ENCODE results near the gene MAP2. TPM values are rescaled to one million over a fixed set of nuclear protein-coding genes. Genes with fewer than 3 reads are reported as not detected.

MAP2 gene
- total and polyA plus RNA-seq, 4 donors, result 0.70 to 4.2 (median 1.9) TPM

GRCh38 chr2:209610631-209611030 is 186.8 kb downstream of the MAP2 start:
- H3K9ac ChIP-seq (ENCODE audit: low read depth in 1 of 2, low read length in 2 of 2), result no peak overlapping the region
- TF ChIP-seq JUND (IDR thresholded peaks at IDR 0.05), result no peak
- TF ChIP-seq FOXA1 (IDR thresholded peaks at IDR 0.05), result no peak
- no peak for TF ChIP-seq HNF4A (conservative IDR thresholded peaks at IDR 0.05)
- no peak for TF ChIP-seq TAF1 (conservative IDR thresholded peaks at IDR 0.05)
- no peak for TF ChIP-seq FOXA2 (IDR thresholded peaks at IDR 0.05)
- no peak for TF ChIP-seq ATF3 (IDR thresholded peaks at IDR 0.05)
- no peak for TF ChIP-seq GABPA (IDR thresholded peaks at IDR 0.05 in 1 of 2, conservative IDR thresholded peaks at IDR 0.05 in 1 of 2)
- no peaks in the 10 kb centered on the region for H3K36me3 ChIP-seq (ENCODE audit: control insufficient read depth in 4 of 4, insufficient read depth in 3 of 4, low read depth in 1 of 4, low read length in 3 of 4)
- no peak overlapping the region for H3K4me3 ChIP-seq (ENCODE audit: low read depth in 1 of 3, low read length in 3 of 3)
- H3K27me3 ChIP-seq (ENCODE audit: control insufficient read depth in 4 of 4, insufficient read depth in 4 of 4, low read length in 3 of 4), result no peaks in the 10 kb centered on the region
- no peak overlapping the region for H3K27ac ChIP-seq (ENCODE audit: low read depth in 1 of 2, low read length in 2 of 2)
- peaks cover 0 to 8% (median 7%) of the 10 kb centered on the region in 4 donors for H3K9me3 ChIP-seq (ENCODE audit: control insufficient read depth in 4 of 4, low read length in 3 of 4)
- 84% methylated on average over 1 of the region's 1 CpG for WGBS
- no peak for DNase-seq (ENCODE audit: low spot score)
- no peaks in the 10 kb centered on the region for H3K4me1 ChIP-seq (ENCODE audit: control insufficient read depth in 4 of 4, insufficient read depth in 4 of 4, low read length in 3 of 4)

- Histone ChIP-seq H3K4me3 (ENCODE audit: low read depth in 1 of 3, low read length in 3 of 3) (no peak overlapping the region), H3K9me3 (ENCODE audit: control insufficient read depth in 4 of 4, low read length in 3 of 4) (peaks cover 0 to 16% (median 11%) of the 10 kb centered on the region in 4 donors), H3K9ac (ENCODE audit: low read depth in 1 of 2, low read length in 2 of 2) (no peak overlapping the region), H3K4me1 (ENCODE audit: control insufficient read depth in 4 of 4, insufficient read depth in 4 of 4, low read length in 3 of 4) (no peaks in the 10 kb centered on the region), H3K27ac (ENCODE audit: low read depth in 1 of 2, low read length in 2 of 2) (no peak overlapping the region), H3K36me3 (ENCODE audit: control insufficient read depth in 4 of 4, insufficient read depth in 3 of 4, low read depth in 1 of 4, low read length in 3 of 4) (no peaks in the 10 kb centered on the region), H3K27me3 (ENCODE audit: control insufficient read depth in 4 of 4, insufficient read depth in 4 of 4, low read length in 3 of 4) (no peaks in the 10 kb centered on the region)
- no peak for DNase-seq (ENCODE audit: low spot score)
- TF ChIP-seq ATF3 (IDR thresholded peaks at IDR 0.05) (no peak), EGR1 (IDR thresholded peaks at IDR 0.05; ENCODE audit: low read depth in 2 of 2) (no peak), NR2F2 (IDR thresholded peaks at IDR 0.05) (no peak), SP1 (IDR thresholded peaks at IDR 0.05) (no peak), ZBTB33 (IDR thresholded peaks at IDR 0.05) (no peak)
- WGBS, result 47% methylated on average over 5 of the region's 5 CpGs
Measured at GRCh38 chr2:209613649-209614305, 189.9 kb downstream of the MAP2 start.

GRCh38 chr2:209614690-209615369 is 191.0 kb downstream of the MAP2 start:
- no peaks in the 10 kb centered on the region for H3K27me3 ChIP-seq (ENCODE audit: control insufficient read depth in 4 of 4, insufficient read depth in 4 of 4, low read length in 3 of 4)
- 33% methylated on average over 6 of the region's 6 CpGs for WGBS
- no peak overlapping the region for H3K27ac ChIP-seq (ENCODE audit: low read depth in 1 of 2, low read length in 2 of 2)
- H3K9ac ChIP-seq (ENCODE audit: low read depth in 1 of 2, low read length in 2 of 2), result no peak overlapping the region
- no peak overlapping the region for H3K4me3 ChIP-seq (ENCODE audit: low read depth in 1 of 3, low read length in 3 of 3)
- no peak for DNase-seq (ENCODE audit: low spot score)
- no peaks in the 10 kb centered on the region for H3K36me3 ChIP-seq (ENCODE audit: control insufficient read depth in 4 of 4, insufficient read depth in 3 of 4, low read depth in 1 of 4, low read length in 3 of 4)
- no peak for TF ChIP-seq HNF4G (IDR thresholded peaks at IDR 0.05)
- no peaks in the 10 kb centered on the region for H3K4me1 ChIP-seq (ENCODE audit: control insufficient read depth in 4 of 4, insufficient read depth in 4 of 4, low read length in 3 of 4)
- peaks cover 0 to 16% (median 11%) of the 10 kb centered on the region in 4 donors for H3K9me3 ChIP-seq (ENCODE audit: control insufficient read depth in 4 of 4, low read length in 3 of 4)

All from liver (tissue), 9 donors.